MM.1S (cell line): Measurements from ENCODE around the gene MMP20.

Source experiments
- CTCF ChIP-seq: fragments of 300-600 bp; sonication (generic); IDR thresholded peaks from 2 replicates; pipeline ENCODE4 v1.5.1; 2016; ENCODE audit warnings: antibody characterized with exemption, low read length, mixed read lengths
- EZH2 ChIP-seq: fragments of 300-600 bp; sonication (generic); optimal IDR thresholded peaks from 2 replicates; pipeline ENCODE3; 2017; ENCODE audit warnings: low read depth, mild to moderate bottlenecking, antibody characterized with exemption, low read length, mixed read lengths
- EZH2phosphoT487 ChIP-seq: fragments of 300-600 bp; sonication (generic); IDR thresholded peaks from 2 replicates; pipeline ENCODE4 v1.6.1; 2018; ENCODE audit warnings: antibody characterized with exemption, low read length

DNA sequence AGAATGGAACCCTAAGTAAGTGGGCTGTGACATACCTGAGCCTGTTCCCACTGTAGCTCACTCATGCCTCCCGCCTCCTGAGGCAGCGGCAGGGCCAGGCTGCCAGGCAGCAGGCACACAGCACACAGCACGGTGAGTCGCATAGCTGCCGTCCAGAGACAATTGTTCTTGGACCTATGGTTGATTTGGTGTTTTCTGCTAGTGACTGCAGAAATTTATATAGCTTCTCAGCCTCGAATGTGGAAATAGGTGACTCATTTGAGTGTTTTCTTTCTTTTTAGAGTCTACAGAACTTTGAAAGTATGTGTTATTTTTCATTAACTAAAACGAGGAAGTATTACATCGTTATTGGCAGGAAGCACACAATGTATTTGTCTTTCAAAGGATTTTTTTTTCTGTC lies 94.6 kb downstream of the MMP20 start, which contains the start of gene MMP7:
- no peak for TF ChIP-seq CTCF
- TF ChIP-seq EZH2phosphoT487 = no peak
- no peak for TF ChIP-seq EZH2
